Activated CD8-positive, alpha-beta T cell treated with anti-CD3 and anti-CD28 coated beads, Interleukin-2, amount 10 ng/mL, durations not matched to agents 7 days and 5 days (primary cell): ENCODE measurements around the gene PLEKHG7. TPM values are rescaled to one million over a fixed set of nuclear protein-coding genes. Genes with fewer than 3 reads are reported as not detected.
"Not testable (repeated sequence)": the region's sequence is repeated elsewhere in the genome, so short reads cannot be mapped to it uniquely, and the experiment has no call there.

Source experiments
- ATAC-seq: fragments of 150-1000 bp; cut with Tn5 transposase; one replicate; pipeline ENCODE4 v1.10.0; 2021; ENCODE audit warnings: moderate library complexity
- CTCF ChIA-PET: fragments of 350-600 bp; sonication (Branson Sonifier 250); formaldehyde crosslinking; loops from one replicate; lab custom pipeline; 2021; ENCODE audit warnings: antibody characterized with exemption; lab: Charles Lee
- POLR2A ChIA-PET: fragments of 350-600 bp; sonication (Branson Sonifier 250); formaldehyde crosslinking; loops from one replicate; lab custom pipeline; 2021; ENCODE audit warnings: antibody characterized with exemption; lab: Charles Lee
- DNase-seq: peaks from one replicate; pipeline ENCODE4 v3.0.0-alpha.2; 2020
- H3K27ac Mint-ChIP-seq: one replicate; pipeline ENCODE4 v1.8.0; 2021; ENCODE audit warnings: mild to moderate bottlenecking, mixed read lengths
- H3K27me3 Mint-ChIP-seq: one replicate; pipeline ENCODE4 v1.8.0; 2021; ENCODE audit warnings: low read depth, mixed read lengths
- H3K36me3 Mint-ChIP-seq: one replicate; pipeline ENCODE4 v1.8.0; 2021; ENCODE audit warnings: low read depth, mixed read lengths
- H3K4me1 Mint-ChIP-seq: one replicate; pipeline ENCODE4 v1.8.0; 2021; ENCODE audit warnings: low read depth, mixed read lengths
- H3K4me3 Mint-ChIP-seq: one replicate; pipeline ENCODE4 v1.8.0; 2021; ENCODE audit warnings: mild to moderate bottlenecking, mixed read lengths
- H3K9me3 Mint-ChIP-seq: one replicate; pipeline ENCODE4 v1.8.0; 2022; ENCODE audit warnings: mixed read lengths; ENCODE audit not compliant: insufficient read depth
- total RNA-seq, 2 experiments: library from RNA; stranded (reverse); gene quantifications; one replicate each; pipeline ENCODE4 v1.2.3, GENCODE V29; 2021

PLEKHG7 gene, protein sequence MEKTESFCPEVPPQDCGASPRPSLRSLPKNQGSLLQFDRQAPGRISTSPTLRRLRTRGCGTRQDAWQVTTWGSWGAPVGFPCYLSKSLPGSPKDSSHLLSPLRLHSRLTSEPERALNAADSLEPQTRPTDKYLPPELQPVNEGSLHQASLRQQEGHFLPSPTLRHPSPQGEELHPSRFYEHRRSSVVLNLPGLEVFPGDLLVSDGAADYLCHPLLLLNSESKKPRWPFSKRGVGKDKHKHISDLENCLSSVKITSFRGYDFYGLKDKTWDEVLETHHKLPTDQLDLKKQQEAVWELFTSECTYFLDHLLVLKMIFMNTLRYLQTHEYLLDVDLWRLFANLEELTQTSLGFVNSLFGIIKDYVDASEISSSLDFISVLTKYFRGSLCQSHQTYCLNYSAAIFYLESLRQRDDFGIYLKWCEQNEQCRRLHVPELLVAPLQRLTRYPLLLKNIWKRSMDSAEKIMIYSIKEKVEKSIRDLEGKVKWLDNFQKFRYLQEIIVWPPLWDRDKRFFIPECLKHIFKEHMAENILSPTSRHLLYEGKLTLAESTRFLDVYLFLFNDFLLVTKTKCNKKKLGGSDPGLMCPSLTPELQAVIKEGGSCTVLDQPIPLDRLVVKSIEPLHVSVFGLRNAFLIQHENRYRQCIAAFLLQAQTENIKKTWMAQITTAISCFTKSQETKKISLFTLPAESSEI
- total RNA-seq, result not detected

DNA sequence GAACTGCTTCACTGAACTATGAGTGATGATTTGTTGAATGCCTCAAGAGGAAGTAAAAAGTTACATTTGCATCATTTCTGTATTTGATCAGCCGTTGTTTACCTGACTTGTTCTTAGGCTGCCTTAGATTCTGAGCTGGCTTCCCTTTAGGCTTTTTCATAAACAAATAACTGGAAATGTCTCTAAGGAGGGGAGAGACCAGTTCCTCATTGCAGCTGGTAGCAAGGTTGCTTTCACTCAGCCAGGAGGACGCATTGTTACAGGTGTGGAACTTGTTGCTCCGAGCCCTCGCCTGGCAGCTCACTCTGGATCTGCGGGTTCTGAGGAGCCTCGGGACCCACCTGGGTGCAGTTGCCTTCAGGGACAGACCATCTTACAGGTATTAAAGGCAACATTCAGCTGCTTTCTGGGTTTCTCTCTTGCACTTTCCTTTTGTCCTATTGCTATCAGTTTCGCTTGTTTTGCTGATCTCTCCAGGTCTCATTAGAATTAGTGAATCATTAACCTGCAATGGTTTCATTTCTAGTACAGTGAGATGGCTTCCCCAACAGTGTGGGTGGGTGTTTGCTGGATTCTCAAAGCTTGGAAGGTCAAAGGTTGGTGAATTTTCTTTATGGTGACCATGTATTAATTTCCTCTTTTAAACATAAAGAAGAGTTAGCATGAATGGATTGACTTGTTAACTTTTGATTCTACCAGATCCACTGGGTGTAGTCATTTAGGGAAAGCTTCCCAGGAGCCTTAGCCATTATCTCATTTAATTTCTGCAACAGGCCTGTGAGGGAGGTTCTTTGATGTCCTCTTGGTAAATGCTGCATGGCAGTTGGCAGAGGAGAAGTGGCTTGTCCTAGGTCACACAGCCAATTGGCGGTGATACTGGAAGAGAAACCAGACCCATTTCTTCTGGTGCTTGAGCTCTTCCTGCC lies at the start of gene PLEKHG7:
PLEKHG7 (plus strand) TSS at position 236 of the 926 bp plus-strand sequence. CDS start 3,643 bp downstream, outside the sequence.
- DNase-seq, result no peak
- H3K4me1 Mint-ChIP-seq, result peaks cover 8% of the 10 kb centered on the region
- H3K27me3 Mint-ChIP-seq, result no peaks in the 10 kb centered on the region
- H3K9me3 Mint-ChIP-seq, result peaks cover under 1% of the 10 kb centered on the region
- ATAC-seq, result no peak
- H3K4me3 Mint-ChIP-seq, result no peak within 1 kb of the TSS
- H3K36me3 Mint-ChIP-seq, result no peaks in the 10 kb centered on the region
- ChIA-PET POLR2A (interaction anchor here (0.6 kb wide), 1 partner anchor 9 kb away, joined by 4 read pairs; no protein-coding TSS in a partner anchor), CTCF (no interaction called here)
- no peak within 1 kb of the TSS for H3K27ac Mint-ChIP-seq

DNA sequence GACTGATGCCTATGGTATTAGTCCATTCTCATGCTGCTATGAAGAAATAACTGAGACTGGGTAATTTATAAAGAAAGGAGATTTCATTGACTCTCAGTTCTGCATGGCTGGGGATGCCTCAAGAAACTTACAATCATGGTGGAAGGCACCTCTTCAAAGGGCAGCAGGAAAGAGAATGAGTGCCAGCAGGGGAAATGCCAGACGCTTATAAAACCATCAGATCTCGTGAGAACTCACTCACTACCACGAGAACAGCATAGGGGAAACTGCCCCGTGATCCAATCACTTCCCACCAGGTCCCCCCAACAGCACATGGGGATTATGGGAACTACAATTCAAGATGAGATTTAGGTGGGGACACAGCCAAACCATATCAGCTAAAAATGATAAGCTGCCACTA lies 48.5 kb upstream of the PLEKHG7 start:
- H3K27me3 Mint-ChIP-seq, H3K4me3 Mint-ChIP-seq, H3K27ac Mint-ChIP-seq, POLR2A ChIA-PET, ATAC-seq, DNase-seq, H3K9me3 Mint-ChIP-seq, H3K36me3 Mint-ChIP-seq, H3K4me1 Mint-ChIP-seq: not testable (repeated sequence)
- CTCF ChIA-PET, result interaction anchor here (0.9 to 1.4 kb wide), 2 partner anchors 79 to 1273 kb away, joined by 3 to 5 read pairs; no protein-coding TSS in a partner anchor

DNA sequence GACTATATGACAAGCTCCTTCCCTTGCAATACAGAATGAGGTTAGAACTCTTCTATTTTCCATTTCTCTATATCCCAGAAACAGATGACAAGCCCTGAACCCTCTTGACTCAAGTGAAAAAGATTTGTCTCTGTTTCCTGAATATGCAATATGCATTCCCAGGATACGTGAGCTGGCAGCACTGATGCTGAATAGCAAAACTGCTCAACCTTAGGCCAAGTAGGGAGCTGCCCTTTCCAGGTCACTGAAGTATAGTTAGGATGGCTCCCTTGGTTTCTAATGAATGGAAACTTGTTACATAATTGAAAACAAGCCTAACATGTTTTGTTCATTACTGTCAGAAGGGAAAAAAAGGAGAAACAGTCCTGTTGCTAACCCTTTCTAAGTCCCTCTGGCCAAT lies 47.9 kb upstream of the PLEKHG7 start:
- H3K4me3 Mint-ChIP-seq, result no peak overlapping the region
- H3K27ac Mint-ChIP-seq, result no peak overlapping the region
- H3K27me3 Mint-ChIP-seq, result peaks cover 5% of the 10 kb centered on the region
- H3K4me1 Mint-ChIP-seq, result no peaks in the 10 kb centered on the region
- ATAC-seq (no peak), DNase-seq (no peak)
- ChIA-PET CTCF (interaction anchor here (0.7 to 1.4 kb wide), 2 partner anchors 162 to 1273 kb away, joined by 3 to 5 read pairs; no protein-coding TSS in a partner anchor), POLR2A (no interaction called here)
- no peaks in the 10 kb centered on the region for H3K36me3 Mint-ChIP-seq
- H3K9me3 Mint-ChIP-seq, result no peaks in the 10 kb centered on the region

DNA sequence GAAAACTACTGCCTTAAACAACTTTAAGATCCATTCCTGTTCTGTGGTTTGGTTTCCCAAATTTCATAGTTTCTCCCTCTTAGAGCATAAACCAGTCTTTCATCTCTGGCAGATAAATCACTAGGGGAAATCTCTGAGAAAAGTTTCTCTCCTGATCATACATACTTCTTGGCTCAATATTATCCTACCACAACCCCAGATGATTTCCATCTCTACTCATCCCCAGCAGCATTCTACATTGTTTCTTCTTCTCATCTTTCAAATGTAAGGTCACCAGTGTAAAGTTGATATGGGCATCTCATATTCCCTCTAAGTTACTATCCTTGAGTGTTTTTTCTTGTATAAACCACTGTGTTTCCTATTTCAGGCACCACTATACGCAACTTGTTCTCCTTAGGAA lies 45.9 kb upstream of the PLEKHG7 start:
- CTCF ChIA-PET, result interaction anchor here (0.9 to 1.3 kb wide), 2 partner anchors 8 to 1275 kb away, joined by 3 to 4 read pairs; no protein-coding TSS in a partner anchor

DNA sequence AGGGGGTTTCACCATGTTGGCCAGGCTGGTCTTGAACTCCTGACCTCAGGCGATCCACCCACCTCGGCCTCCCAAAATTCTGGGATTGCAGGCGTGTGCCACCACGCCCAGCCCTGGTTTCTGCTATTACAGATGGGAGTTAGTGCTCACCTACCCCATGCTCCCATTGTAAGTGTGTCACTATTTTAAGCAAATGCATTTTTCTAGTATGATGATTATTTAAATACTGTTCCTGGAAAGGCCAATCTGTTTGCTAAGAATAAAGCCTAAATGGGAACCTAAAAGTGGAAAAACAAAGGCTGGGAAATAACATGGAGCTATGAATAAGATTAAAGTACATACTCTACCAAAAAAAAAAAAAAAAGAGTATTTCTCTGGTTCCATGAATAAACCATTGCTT lies 45.0 kb upstream of the PLEKHG7 start:
- no peaks in the 10 kb centered on the region for H3K36me3 Mint-ChIP-seq
- no peak for DNase-seq
- no peak overlapping the region for H3K27ac Mint-ChIP-seq
- no peak overlapping the region for H3K4me3 Mint-ChIP-seq
- H3K4me1 Mint-ChIP-seq, result no peaks in the 10 kb centered on the region
- ATAC-seq, result no peak
- peaks cover 5% of the 10 kb centered on the region for H3K27me3 Mint-ChIP-seq
- ChIA-PET POLR2A (interaction anchor here (0.6 kb wide), 1 partner anchor 482 kb away, joined by 3 read pairs; no protein-coding TSS in a partner anchor), CTCF (interaction anchor here (1.1 kb wide), 1 partner anchor 84 kb away, joined by 3 read pairs; no protein-coding TSS in a partner anchor)
- no peaks in the 10 kb centered on the region for H3K9me3 Mint-ChIP-seq

More for the DNA sequence above, 45.9 kb upstream of the PLEKHG7 start:
- Mint-ChIP-seq H3K9me3 (no peaks in the 10 kb centered on the region), H3K36me3 (no peaks in the 10 kb centered on the region), H3K27me3 (peaks cover 5% of the 10 kb centered on the region), H3K4me3 (no peak overlapping the region), H3K27ac (no peak overlapping the region), H3K4me1 (no peaks in the 10 kb centered on the region)
- ATAC-seq (no peak), DNase-seq (no peak)
- POLR2A ChIA-PET, result interaction anchor here (0.7 kb wide), 1 partner anchor 12 kb away, joined by 3 read pairs; no protein-coding TSS in a partner anchor

DNA sequence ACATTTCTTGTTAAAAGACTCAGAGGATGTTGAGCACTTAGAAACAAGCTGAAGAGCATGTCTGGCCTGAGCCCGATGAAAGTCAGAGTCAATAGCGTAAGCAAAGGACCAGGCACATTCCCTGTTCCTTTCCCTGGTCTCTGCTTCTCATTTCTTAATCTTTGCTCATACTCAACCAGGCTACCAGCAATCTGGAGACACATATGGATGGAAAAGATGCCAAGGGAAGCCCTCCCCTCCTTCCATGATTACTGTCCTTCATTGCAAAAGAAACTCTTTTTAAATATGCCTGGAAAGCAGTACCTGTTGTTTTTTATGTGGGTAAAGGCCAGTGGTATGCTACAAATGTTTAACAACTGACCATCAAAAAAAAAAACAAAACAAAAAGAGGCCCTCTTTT lies 44.2 kb upstream of the PLEKHG7 start:
- Mint-ChIP-seq H3K4me3 (no peak overlapping the region), H3K9me3 (no peaks in the 10 kb centered on the region), H3K27ac (no peak overlapping the region), H3K27me3 (peaks cover 5% of the 10 kb centered on the region), H3K4me1 (no peaks in the 10 kb centered on the region), H3K36me3 (no peaks in the 10 kb centered on the region)
- ChIA-PET POLR2A (no interaction called here), CTCF (interaction anchor here (1.1 kb wide), 1 partner anchor 84 kb away, joined by 3 read pairs; no protein-coding TSS in a partner anchor)
- ATAC-seq (no peak), DNase-seq (no peak)

DNA sequence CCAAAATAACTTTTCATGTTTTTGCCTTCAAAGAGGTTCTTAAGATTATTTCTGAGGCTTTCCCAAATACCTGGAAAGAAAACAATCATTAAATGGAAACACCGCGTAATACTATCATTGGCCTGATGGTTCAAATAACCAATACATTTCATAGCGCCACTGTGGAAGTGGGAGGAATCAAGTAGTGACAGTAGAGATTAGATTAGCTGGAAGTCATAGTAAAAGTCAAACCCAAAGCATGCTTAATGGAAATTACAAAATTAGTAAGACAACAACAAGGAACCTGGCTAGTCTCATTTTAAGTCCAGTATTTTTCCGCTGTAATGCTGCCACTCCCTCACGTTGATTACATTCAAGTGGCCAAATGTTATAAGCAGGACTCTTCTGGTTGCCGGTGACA lies 41.5 kb upstream of the PLEKHG7 start:
- no peak for DNase-seq
- H3K4me1 Mint-ChIP-seq, result no peaks in the 10 kb centered on the region
- H3K4me3 Mint-ChIP-seq, result no peak overlapping the region
- H3K27me3 Mint-ChIP-seq, result peaks cover 5% of the 10 kb centered on the region
- no peak for ATAC-seq
- ChIA-PET POLR2A (no interaction called here), CTCF (no interaction called here)
- no peaks in the 10 kb centered on the region for H3K36me3 Mint-ChIP-seq
- no peaks in the 10 kb centered on the region for H3K9me3 Mint-ChIP-seq
- no peak overlapping the region for H3K27ac Mint-ChIP-seq

DNA sequence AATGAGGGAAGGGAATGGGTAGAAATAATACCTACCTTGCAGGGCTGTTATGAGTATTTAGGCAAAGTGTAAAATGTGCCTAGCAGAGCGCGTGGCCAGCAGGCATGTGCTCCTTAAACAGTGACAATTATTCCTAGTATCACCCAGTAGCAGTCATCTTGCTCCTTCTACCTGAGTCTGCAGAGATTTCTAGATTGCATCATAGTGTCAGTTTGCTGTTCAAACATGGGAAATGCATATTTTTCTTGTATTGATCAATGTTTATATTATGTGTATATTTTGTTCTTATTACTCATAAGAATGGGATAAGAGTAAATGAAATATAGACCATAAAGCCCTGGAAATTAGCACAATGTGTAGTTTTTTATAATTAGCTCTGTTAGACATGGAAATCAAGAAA lies 37.3 kb upstream of the PLEKHG7 start:
- ChIA-PET CTCF (no interaction called here), POLR2A (no interaction called here)
- Mint-ChIP-seq H3K36me3 (no peaks in the 10 kb centered on the region), H3K9me3 (no peaks in the 10 kb centered on the region), H3K27me3 (peaks cover 2% of the 10 kb centered on the region), H3K4me1 (no peaks in the 10 kb centered on the region), H3K4me3 (no peak overlapping the region), H3K27ac (no peak overlapping the region)
- no peak for ATAC-seq
- no peak for DNase-seq

DNA sequence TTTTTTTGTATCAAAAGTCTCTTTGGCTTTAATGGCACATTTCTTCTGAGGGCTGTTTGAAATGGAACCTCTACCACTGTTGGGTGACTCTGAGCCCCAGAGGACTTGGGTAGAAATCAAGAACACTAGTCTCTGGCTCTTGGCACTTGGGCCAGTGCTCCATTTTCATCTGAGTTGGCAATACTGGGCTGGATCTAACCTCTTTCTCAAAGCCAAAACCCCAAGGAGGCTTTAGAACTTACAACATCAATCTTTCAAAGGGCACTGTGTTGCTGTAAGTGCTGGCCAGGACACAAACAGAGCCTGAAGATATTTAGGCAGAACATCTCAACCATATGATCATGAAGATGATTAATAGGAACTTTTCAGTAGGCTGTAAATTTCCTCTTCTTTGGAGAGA lies 34.0 kb upstream of the PLEKHG7 start:
- ChIA-PET POLR2A (interaction anchor here (0.9 kb wide), 1 partner anchor 12 kb away, joined by 3 read pairs; no protein-coding TSS in a partner anchor), CTCF (no interaction called here)
- no peak for ATAC-seq
- Mint-ChIP-seq H3K9me3 (no peaks in the 10 kb centered on the region), H3K4me1 (no peaks in the 10 kb centered on the region), H3K27me3 (peaks cover 2% of the 10 kb centered on the region), H3K36me3 (no peaks in the 10 kb centered on the region), H3K4me3 (no peak overlapping the region), H3K27ac (no peak overlapping the region)
- no peak for DNase-seq

DNA sequence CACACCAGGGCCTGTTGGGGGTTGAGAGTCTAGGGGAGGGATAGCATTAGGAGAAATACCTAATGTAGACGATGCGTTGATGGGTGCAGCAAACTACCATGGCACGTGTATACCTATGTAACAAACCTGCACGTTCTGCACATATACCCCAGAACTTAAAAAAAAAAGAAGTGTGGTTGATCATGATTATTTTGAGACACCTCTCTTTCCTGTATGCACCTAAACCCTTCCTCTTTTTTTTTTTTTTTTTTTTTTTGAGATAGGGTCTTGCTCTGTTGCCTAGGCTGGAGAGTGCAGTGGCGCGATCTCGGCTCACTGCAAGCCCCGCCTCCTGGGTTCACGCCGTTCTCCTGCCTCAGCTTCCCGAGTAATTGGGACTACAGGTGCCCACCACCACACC lies 31.3 kb upstream of the PLEKHG7 start:
- H3K36me3 Mint-ChIP-seq, POLR2A ChIA-PET, CTCF ChIA-PET, DNase-seq, H3K27ac Mint-ChIP-seq, H3K9me3 Mint-ChIP-seq, ATAC-seq, H3K4me3 Mint-ChIP-seq, H3K4me1 Mint-ChIP-seq, H3K27me3 Mint-ChIP-seq: not testable (repeated sequence)

DNA sequence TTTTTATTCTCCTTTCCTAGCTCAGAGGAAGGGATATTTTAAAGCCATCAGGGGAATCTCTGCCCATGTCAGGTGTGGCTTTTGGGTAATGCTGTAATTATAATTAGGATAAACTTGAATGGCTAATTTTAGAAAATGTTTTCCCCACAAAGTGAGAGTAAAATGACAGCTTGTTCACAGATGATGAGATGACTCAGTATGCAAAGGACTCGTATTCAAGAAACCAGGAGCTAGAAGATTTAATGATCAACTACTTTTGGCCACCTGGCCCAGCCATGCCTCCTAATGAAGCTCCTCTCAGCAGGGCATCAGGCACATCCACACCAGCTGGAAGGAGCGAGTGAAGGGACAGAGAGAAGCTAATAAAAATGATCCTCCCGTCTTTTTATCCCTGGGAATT lies 29.0 kb upstream of the PLEKHG7 start:
- DNase-seq (no peak), ATAC-seq (no peak)
- Mint-ChIP-seq H3K4me1 (no peaks in the 10 kb centered on the region), H3K27ac (no peak overlapping the region), H3K9me3 (no peaks in the 10 kb centered on the region), H3K4me3 (no peak overlapping the region), H3K27me3 (peaks cover under 1% of the 10 kb centered on the region), H3K36me3 (no peaks in the 10 kb centered on the region)
- ChIA-PET CTCF (interaction anchor here (1.1 kb wide), 1 partner anchor 171 kb away, joined by 4 read pairs; no protein-coding TSS in a partner anchor), POLR2A (no interaction called here)
